ENCODE measurements around the gene SCN9A.

DNA sequence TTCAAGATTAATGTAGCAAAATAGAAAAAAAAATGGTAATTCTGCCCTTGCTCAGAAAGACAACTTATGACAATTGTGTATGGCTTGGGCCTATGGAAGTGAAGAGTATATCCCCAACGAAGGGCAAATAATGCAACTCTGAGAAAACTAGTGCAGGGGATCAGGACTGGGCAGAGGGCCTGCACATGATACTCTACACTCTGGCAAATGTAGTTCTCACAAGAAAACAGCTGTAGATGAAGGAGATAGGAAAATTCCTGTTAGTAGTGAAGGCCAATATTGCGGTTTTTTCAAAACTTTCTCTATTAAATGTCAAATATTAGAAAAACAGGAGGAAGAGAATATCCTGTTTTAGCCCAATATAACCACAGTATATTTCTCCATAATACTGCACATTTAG is 77.8 kb downstream of the SCN9A start:
- TF ChIP-seq, protein P1, sequence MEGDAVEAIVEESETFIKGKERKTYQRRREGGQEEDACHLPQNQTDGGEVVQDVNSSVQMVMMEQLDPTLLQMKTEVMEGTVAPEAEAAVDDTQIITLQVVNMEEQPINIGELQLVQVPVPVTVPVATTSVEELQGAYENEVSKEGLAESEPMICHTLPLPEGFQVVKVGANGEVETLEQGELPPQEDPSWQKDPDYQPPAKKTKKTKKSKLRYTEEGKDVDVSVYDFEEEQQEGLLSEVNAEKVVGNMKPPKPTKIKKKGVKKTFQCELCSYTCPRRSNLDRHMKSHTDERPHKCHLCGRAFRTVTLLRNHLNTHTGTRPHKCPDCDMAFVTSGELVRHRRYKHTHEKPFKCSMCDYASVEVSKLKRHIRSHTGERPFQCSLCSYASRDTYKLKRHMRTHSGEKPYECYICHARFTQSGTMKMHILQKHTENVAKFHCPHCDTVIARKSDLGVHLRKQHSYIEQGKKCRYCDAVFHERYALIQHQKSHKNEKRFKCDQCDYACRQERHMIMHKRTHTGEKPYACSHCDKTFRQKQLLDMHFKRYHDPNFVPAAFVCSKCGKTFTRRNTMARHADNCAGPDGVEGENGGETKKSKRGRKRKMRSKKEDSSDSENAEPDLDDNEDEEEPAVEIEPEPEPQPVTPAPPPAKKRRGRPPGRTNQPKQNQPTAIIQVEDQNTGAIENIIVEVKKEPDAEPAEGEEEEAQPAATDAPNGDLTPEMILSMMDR (IDR thresholded peaks at IDR 0.05; ENCODE audit: insufficient read depth, low read depth, low read length): no peak
- no peak for TF ChIP-seq EZH2 (IDR thresholded peaks at IDR 0.05; ENCODE audit: insufficient read depth, low read length)
